IPS-20b (cell line): ENCODE data around the gene PLAC9.
"Not testable (repeated sequence)": the region's sequence is repeated elsewhere in the genome, so short reads cannot be mapped to it uniquely, and the experiment has no call there.

Experiments used
- H3K27ac ChIP-seq: one replicate; pipeline ENCODE4 v1.5.1; 2013; ENCODE audit warnings: low read length
- H3K27me3 ChIP-seq: 2 replicates; pipeline ENCODE4 v1.6.1; 2013; ENCODE audit warnings: mild to moderate bottlenecking, low read length, inconsistent platforms; ENCODE audit not compliant: insufficient read depth
- H3K36me3 ChIP-seq: 2 replicates; pipeline ENCODE4 v1.6.1; 2013; ENCODE audit warnings: low read depth, mild to moderate bottlenecking, inconsistent platforms, low read length, moderate library complexity; ENCODE audit not compliant: insufficient read depth
- H3K4me1 ChIP-seq: 2 replicates; pipeline ENCODE4 v1.6.1; 2013; ENCODE audit warnings: mild to moderate bottlenecking, control low read depth, inconsistent platforms, low read length, moderate library complexity; ENCODE audit not compliant: insufficient read depth
- H3K4me3 ChIP-seq: 2 replicates; pipeline ENCODE4 v1.5.1; 2013; ENCODE audit warnings: mild to moderate bottlenecking, low read length, inconsistent platforms
- H3K9ac ChIP-seq: 2 replicates; pipeline ENCODE4 v1.6.1; 2013; ENCODE audit warnings: low read depth, mild to moderate bottlenecking, inconsistent platforms, low read length, moderate library complexity
- H3K9me3 ChIP-seq: 2 replicates; pipeline ENCODE4 v1.6.1; 2013; ENCODE audit warnings: mild to moderate bottlenecking, low read depth, low read length, inconsistent platforms; ENCODE audit not compliant: insufficient read depth

The PLAC9 gene

GRCh38 chr10:80122110-80122710 is 10.3 kb upstream of the PLAC9 start:
- no peaks in the 10 kb centered on the region for H3K9me3 ChIP-seq
- no peak overlapping the region for H3K9ac ChIP-seq
- no peaks in the 10 kb centered on the region for H3K27me3 ChIP-seq
- no peak overlapping the region for H3K4me3 ChIP-seq
- H3K36me3 ChIP-seq, result no peaks in the 10 kb centered on the region
- no peak overlapping the region for H3K27ac ChIP-seq
- no peaks in the 10 kb centered on the region for H3K4me1 ChIP-seq

- no peaks in the 10 kb centered on the region for H3K27me3 ChIP-seq
- H3K27ac ChIP-seq, result no peak overlapping the region
- H3K9ac ChIP-seq, result no peak overlapping the region
- H3K4me1 ChIP-seq, result no peaks in the 10 kb centered on the region
- no peak overlapping the region for H3K4me3 ChIP-seq
- no peaks in the 10 kb centered on the region for H3K9me3 ChIP-seq
- no peaks in the 10 kb centered on the region for H3K36me3 ChIP-seq
These were observed 9.8 kb upstream of the PLAC9 start for GRCh38 chr10:80122746-80123145.

DNA sequence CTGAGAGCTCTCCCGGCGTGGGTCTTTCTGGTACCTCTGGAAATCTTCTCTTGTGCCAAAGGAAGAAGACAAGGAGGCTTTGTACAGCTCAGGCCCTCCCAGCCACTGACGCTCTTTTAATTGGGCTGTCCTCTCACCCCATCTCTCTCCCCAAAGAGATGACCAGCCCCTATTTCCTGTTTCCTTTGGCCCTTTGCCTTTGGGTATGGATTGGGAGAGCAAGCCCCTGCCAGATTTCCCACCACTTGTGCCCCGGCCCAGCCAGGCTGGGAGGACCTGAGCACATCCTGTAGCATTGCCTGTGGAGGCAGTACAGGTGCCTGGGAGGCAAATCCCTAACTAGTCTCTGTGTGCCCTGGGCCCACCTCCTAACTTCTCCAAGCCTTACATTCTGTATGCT is 5.7 kb upstream of the PLAC9 start:
- Histone ChIP-seq H3K27ac (no peak overlapping the region), H3K4me1 (peaks cover 5% of the 10 kb centered on the region), H3K9ac (no peak overlapping the region), H3K4me3 (no peak overlapping the region), H3K9me3 (no peaks in the 10 kb centered on the region), H3K27me3 (peaks cover 9% of the 10 kb centered on the region), H3K36me3 (no peaks in the 10 kb centered on the region)

GRCh38 chr10:80131499-80131901 is 1.0 kb upstream of the PLAC9 start:
- Histone ChIP-seq H3K36me3 (no peaks in the 10 kb centered on the region), H3K27me3 (peaks cover 34% of the 10 kb centered on the region), H3K9ac (no peak overlapping the region), H3K27ac (no peak overlapping the region), H3K4me1 (peaks cover 12% of the 10 kb centered on the region), H3K9me3 (no peaks in the 10 kb centered on the region), H3K4me3 (peak overlapping the region; percentile 80)

DNA sequence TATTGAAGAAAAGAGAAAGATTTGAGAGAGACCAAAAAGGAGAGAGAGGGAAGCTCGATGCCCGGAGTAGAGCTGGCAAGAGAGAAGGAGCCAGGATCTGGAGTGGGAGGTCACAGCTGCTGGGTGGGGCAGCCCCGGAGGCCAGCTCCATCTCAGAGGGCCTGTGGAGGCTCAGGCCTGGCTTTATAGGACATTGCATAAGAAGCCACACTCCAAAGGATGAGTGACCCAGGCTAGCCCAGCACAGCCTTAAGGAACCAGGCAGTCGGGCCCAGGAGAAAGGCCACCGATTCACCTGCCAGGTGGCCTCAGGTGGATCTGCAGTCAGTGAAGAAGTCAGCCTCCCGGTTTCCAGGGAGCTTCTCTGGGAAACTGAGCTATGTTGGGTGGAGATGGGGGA is 676 bp downstream of the PLAC9 start:
- Histone ChIP-seq H3K9ac (peak overlapping the region; percentile 64; the same call in 1 of the 2 replicates), H3K9me3 (no peaks in the 10 kb centered on the region), H3K27ac (no peak overlapping the region), H3K36me3 (no peaks in the 10 kb centered on the region), H3K4me1 (peaks cover 12% of the 10 kb centered on the region), H3K4me3 (peak overlapping the region; percentile 80), H3K27me3 (peaks cover 34% of the 10 kb centered on the region)

GRCh38 chr10:80133687-80134086 is 1.2 kb downstream of the PLAC9 start:
- not testable (repeated sequence) for H3K9me3 ChIP-seq, H3K36me3 ChIP-seq, H3K4me3 ChIP-seq, H3K27ac ChIP-seq, H3K9ac ChIP-seq
- Histone ChIP-seq H3K4me1 (peaks cover 12% of the 10 kb centered on the region), H3K27me3 (peaks cover 34% of the 10 kb centered on the region)

DNA sequence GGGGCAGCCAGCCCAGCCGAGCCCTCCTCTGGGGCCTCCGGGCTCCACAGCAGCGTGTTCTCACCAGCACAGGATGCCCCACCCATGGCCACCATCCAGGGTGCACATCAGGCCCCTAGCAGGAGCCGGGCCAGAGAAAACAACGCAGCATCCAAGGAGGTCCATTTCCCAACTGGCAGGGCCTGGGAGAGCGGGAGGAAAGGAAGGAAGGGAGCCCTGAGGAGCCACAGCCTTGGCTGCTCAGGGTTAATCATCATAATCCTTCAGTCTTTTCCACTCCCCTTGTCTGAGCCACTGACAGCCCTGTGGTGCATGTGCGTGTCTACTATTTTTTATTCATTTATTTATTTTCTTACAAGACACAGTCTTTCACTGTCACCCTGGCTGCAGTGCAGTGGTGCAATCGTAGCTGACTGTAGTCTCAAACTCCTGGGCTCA is 3.6 kb downstream of the PLAC9 start:
- Histone ChIP-seq H3K27ac (no peak overlapping the region), H3K36me3 (no peaks in the 10 kb centered on the region), H3K27me3 (peaks cover 32% of the 10 kb centered on the region), H3K9ac (no peak overlapping the region), H3K9me3 (no peaks in the 10 kb centered on the region), H3K4me3 (no peak overlapping the region), H3K4me1 (peaks cover 12% of the 10 kb centered on the region)

DNA sequence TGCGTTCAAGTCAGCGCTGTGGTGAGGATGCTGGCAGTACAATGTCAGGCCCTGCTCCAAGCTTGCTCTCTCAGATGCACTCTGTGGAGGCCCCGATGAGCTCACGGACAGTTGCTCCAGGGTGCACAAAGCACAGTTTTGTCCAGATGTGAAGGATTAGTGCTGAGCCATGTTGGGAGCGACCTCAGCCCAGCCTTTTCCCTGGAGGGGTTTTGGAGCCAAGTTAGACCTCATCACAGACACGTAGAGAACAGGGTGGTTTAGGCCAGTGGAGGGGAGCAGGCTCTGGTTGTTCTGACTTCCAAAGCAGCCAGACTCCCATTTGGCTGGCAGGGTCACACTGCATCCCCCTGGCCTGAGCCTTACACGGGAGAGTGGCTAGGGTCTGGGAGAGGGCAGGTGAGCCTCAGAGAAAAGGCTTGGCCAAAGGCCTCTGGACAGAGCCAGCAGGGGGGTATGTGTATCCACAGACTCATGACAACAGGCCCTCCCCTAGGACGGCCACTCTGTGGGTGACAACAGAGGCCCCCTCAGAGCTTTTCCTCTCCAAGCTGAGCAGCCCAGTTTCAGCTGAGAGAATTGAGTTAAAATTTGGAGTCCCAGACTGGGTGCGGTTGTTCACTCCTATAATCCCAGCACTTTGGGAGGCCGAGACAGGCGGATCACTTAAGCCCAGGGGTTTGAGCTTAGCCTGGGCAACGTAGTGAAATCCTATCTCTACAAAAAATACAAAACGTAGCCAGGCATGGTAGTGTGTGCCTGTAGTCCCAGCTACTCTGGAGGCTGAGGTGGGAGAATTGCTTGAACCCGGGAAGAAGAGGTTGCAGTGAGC is 4.7 kb downstream of the PLAC9 start:
- no peaks in the 10 kb centered on the region for H3K9me3 ChIP-seq
- no peak overlapping the region for H3K9ac ChIP-seq
- no peak overlapping the region for H3K27ac ChIP-seq

DNA sequence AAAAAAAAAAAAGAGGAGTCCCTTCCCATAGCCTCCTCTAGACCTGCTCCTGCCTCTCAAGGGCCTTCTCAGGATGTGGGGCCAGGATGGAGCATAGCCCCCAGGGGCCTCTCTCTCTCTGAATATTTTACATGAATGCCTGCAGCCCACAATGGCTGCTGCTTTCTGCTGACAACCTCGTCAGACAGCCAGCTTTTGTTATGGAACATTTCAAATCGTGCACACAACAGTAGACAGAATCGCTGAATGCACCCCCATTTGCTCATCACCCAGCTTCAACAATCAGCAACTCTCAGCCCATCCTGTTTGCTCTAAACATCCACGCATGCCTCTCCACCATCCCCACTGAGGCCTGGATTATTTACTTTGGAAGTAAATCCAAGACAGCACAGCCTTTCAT is 5.4 kb downstream of the PLAC9 start:
- Histone ChIP-seq H3K36me3 (no peaks in the 10 kb centered on the region), H3K4me3 (no peak overlapping the region), H3K9me3 (no peaks in the 10 kb centered on the region), H3K4me1 (peaks cover 2% of the 10 kb centered on the region; the same call in 1 of the 2 replicates), H3K9ac (no peak overlapping the region), H3K27me3 (peaks cover 14% of the 10 kb centered on the region), H3K27ac (no peak overlapping the region)

More for the DNA sequence above, 4.7 kb downstream of the PLAC9 start:
- Histone ChIP-seq H3K4me1 (peaks cover 4% of the 10 kb centered on the region; the same call in 1 of the 2 replicates), H3K4me3 (no peak overlapping the region), H3K36me3 (no peaks in the 10 kb centered on the region), H3K27me3 (peaks cover 21% of the 10 kb centered on the region)

DNA sequence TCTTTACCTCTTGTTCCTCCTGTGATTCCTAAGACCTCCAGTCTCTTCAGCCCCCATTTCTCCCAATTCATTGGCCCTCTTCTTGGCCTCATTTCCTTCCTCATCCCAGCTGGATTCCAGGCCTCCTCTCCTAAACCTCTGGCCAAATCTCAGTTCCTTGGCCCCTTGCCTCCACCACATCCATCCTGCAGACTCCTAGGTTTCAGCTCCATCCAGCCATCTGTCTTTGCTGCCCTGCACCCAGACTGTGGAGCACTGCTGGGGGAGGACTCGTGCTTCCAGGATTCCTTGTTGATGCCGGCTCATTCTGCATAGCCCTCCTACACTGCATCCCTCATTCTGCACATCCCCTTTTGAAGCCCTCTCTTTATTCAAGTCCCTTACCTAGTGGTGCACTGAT is 6.7 kb downstream of the PLAC9 start:
- H3K27ac ChIP-seq, result no peak overlapping the region
- no peaks in the 10 kb centered on the region for H3K4me1 ChIP-seq
- H3K9ac ChIP-seq, result no peak overlapping the region
- no peaks in the 10 kb centered on the region for H3K9me3 ChIP-seq
- H3K4me3 ChIP-seq, result no peak overlapping the region
- H3K27me3 ChIP-seq, result peaks cover 4% of the 10 kb centered on the region; the same call in 1 of the 2 replicates
- no peaks in the 10 kb centered on the region for H3K36me3 ChIP-seq

DNA sequence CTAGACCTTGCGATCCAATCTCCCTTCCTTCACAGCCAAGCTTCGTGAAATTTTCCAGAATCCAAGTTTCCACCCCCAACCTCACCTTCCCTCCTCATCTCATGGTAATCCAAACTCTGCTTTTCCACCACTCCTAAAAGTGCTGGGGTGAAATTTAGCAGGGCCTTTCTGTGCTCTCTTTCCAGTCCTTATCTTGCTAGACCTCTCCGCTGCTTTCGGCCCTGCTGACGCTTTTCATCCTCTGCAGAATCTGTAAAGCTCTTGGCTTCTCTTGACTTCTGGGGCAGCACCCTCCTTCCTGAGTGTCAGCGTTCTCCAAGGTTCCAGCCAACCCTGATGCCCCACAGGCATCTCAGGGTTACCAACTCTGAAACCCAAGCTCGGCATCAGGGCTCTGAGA is 7.7 kb downstream of the PLAC9 start:
- no peaks in the 10 kb centered on the region for H3K36me3 ChIP-seq
- no peak overlapping the region for H3K4me3 ChIP-seq
- H3K9ac ChIP-seq, result no peak overlapping the region
- H3K4me1 ChIP-seq, result no peaks in the 10 kb centered on the region
- H3K9me3 ChIP-seq, result no peaks in the 10 kb centered on the region
- peaks cover 3% of the 10 kb centered on the region; the same call in 1 of the 2 replicates for H3K27me3 ChIP-seq
- H3K27ac ChIP-seq, result no peak overlapping the region
